Measurements from ENCODE around the gene KRTAP5-1.

KRTAP5-1 gene

DNA sequence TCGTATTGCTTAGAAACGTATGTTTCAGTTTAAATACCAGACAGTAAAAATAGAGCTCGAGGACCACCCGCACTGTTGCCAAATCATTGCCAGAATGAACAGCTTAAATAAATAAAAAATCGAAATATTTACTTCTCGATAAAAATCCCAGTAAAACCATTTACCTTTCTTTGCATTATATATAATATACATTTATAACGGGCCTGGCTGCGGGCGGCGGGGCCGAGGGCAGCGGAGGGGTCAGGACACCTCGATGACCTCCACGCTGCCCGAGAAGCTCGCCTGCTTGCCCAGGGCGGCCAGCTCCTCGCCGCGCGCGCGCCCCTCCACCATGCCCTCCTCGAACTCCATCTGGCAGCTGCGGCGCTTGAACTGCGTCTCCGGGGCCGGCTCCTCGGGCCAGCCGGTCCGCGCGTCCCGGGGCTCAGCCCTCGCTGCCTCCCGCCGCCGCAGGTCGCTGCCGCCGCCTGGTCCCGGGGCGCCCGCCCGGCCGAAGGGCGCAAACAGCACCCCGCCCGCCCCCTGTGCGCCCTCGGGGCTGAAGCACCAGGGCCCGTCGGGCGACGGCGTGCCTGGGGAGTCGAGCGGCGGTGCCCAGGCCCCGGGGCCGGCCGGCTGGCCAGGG is 28.7 kb downstream of the KRTAP5-1 start:
- DNase-seq (ENCODE audit: low spot score), result no peak
- no peak overlapping the region for H3K27ac Mint-ChIP-seq
- H3K27me3 Mint-ChIP-seq (ENCODE audit: low read depth), result no peaks in the 10 kb centered on the region
- no peaks in the 10 kb centered on the region for H3K9me3 Mint-ChIP-seq
- no peak overlapping the region for H3K4me3 Mint-ChIP-seq
- no peaks in the 10 kb centered on the region for H3K4me1 Mint-ChIP-seq (ENCODE audit: low read depth)
- H3K36me3 Mint-ChIP-seq (ENCODE audit: low read depth), result no peaks in the 10 kb centered on the region

DNA sequence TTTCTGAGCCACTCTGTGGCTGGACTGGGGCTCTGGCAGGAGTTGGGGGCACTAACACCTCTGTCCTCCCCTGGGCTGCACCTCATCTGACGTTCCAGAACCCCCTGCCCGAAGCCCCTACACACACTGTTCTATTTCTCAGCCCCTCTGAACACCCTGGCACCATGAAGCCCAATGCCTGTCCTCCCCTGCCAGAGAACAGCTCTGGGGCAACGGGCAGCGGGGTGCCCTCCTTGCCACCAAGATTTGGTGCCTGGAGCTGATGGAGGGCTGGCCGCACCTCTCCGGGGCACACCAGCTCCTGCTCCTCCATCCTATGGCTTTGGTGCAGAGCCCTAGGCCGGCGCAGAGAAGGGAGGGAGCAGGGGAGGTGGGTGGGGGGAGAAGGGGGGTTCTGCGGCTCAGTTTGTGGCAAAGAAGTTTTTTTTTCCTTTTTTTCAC is 29.4 kb downstream of the KRTAP5-1 start:
- no peaks in the 10 kb centered on the region for H3K4me1 Mint-ChIP-seq (ENCODE audit: low read depth)
- H3K9me3 Mint-ChIP-seq, result no peaks in the 10 kb centered on the region
- H3K27ac Mint-ChIP-seq, result no peak overlapping the region
- no peaks in the 10 kb centered on the region for H3K27me3 Mint-ChIP-seq (ENCODE audit: low read depth)
- H3K36me3 Mint-ChIP-seq (ENCODE audit: low read depth), result no peaks in the 10 kb centered on the region
- H3K4me3 Mint-ChIP-seq, result no peak overlapping the region
- no peak for DNase-seq (ENCODE audit: low spot score)

DNA sequence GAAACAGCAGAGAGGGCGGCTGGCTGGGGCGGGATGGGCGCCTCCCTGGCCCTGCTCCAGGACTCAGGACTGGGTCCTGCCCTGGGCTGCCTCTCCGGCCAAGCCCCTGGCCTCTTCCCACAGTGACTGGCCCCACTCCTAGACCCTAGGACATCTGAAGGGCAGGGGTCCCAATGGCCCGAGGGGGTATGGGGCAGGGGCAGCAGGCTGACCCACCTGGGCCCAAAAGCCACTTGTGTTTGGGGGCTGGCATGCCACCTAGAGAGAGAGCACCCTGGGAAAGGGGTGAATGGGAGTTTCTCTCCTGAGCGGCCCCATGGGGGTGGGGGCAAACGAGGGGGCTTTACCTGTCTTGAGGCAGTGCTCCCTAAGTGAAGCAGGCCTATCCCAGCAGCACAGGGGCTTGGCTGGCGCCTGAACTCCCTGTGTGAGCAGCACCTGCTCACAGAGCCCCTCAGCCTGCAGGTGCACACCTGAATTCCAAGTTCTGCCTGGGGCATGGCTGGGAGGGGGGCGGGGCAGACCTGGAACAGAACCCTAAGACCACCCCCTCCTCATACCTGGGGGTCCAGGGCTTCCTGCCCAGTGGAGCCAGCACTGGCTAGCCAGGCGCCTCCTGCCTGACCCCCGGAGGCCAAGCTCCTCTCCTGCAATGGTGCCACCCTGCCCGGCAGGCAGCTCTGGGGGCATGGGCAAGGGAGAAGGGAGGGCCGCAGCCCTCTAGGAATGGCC is 29.9 kb downstream of the KRTAP5-1 start:
- peaks cover 3% of the 10 kb centered on the region for H3K27me3 Mint-ChIP-seq (ENCODE audit: low read depth)
- DNase-seq (ENCODE audit: low spot score), result no peak
- no peaks in the 10 kb centered on the region for H3K9me3 Mint-ChIP-seq
- H3K36me3 Mint-ChIP-seq (ENCODE audit: low read depth), result no peaks in the 10 kb centered on the region
- H3K27ac Mint-ChIP-seq, result no peak overlapping the region
- no peak overlapping the region for H3K4me3 Mint-ChIP-seq
- H3K4me1 Mint-ChIP-seq (ENCODE audit: low read depth), result no peaks in the 10 kb centered on the region

DNA sequence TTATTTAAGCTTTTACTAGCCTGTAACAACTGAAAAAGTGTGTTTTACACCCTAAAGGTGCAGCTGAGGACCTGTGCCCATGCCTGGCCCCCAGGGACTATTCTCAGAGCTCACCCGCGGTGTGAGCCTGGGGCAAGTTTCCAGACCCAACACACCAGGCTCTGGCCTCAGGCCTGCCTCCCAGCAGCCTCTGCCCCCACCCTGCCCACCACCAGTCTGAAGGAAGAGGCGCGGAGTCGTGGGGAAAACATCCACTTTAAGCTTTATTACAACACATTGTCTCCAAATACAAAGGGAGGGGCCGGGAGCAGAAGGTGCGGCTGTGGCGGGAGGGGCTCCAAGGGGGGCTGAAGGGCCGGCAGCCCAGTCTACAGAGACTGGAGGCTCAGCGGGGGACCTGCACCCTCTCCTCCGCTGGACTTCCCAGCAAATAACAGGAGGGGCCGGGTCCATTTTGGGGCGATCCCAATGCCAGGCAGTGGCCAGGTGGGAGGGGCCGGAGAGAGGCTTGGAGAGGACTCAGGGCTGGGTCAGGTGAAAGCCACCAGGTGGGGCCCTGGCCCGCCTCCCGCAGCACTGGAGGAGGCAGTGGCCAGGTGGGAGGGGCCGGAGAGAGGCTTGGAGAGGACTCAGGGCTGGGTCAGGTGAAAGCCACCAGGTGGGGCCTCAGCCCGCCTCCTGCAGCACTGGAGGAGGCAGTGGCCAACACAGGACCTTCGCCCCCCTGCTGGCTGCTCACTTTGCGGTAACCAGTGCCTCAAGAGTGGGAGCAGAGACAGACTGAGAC is 31.1 kb downstream of the KRTAP5-1 start:
- Mint-ChIP-seq H3K4me3 (no peak overlapping the region), H3K27me3 (ENCODE audit: low read depth) (peaks cover 15% of the 10 kb centered on the region), H3K4me1 (ENCODE audit: low read depth) (no peaks in the 10 kb centered on the region), H3K36me3 (ENCODE audit: low read depth) (no peaks in the 10 kb centered on the region), H3K27ac (no peak overlapping the region), H3K9me3 (no peaks in the 10 kb centered on the region)
- no peak for DNase-seq (ENCODE audit: low spot score)

DNA sequence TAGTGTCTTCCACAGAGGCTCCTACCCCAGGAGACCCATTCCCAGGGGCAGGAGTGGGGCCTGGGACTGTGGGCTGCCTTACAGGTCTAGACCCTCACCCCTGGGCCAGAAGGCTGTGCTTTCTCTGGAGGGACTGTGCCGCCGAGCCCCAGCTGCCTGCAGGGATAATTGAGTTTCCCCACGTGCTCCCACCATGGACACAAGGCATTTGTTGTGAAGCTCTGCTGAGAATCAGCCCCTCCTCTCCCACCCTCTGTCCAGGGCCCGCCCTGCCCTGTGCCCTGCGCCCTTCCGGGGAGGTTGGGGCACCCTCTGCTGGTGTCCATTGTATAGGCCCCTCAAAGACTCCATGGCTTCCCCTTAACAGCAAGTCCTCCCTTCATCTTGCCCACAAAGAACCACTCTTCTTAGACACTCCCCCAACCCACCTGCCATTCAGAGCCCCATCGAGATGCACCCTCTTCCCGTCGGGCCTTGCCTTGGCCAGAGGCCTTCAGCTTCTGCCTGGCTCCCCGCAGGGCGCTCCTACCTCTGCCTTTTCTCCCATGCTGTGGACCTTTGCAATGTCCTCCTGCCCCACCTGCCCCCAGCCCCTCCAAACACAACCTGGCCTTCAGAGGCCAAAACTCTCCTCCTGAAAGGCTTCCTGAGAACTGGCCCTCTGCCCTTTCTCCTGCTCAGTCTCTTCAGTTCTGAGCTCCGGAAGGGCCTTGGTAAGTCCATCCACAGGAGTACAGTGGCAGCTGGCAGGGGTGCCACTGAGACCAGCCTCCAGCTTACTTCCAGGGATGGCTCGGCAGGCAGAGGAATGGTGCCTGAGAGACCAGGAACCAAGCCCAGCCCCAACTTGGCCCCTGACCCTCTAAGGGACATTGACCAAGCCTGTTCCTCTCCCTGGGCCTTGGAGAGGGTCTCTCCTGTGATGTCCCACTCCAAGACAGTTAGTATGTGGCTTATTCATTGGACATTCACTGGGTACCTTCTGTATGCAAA is 35.4 kb downstream of the KRTAP5-1 start:
- Mint-ChIP-seq H3K27me3 (ENCODE audit: low read depth) (peaks cover 43% of the 10 kb centered on the region), H3K9me3 (no peaks in the 10 kb centered on the region), H3K4me1 (ENCODE audit: low read depth) (no peaks in the 10 kb centered on the region), H3K36me3 (ENCODE audit: low read depth) (no peaks in the 10 kb centered on the region), H3K27ac (no peak overlapping the region), H3K4me3 (no peak overlapping the region)
- no peak for DNase-seq (ENCODE audit: low spot score)

DNA sequence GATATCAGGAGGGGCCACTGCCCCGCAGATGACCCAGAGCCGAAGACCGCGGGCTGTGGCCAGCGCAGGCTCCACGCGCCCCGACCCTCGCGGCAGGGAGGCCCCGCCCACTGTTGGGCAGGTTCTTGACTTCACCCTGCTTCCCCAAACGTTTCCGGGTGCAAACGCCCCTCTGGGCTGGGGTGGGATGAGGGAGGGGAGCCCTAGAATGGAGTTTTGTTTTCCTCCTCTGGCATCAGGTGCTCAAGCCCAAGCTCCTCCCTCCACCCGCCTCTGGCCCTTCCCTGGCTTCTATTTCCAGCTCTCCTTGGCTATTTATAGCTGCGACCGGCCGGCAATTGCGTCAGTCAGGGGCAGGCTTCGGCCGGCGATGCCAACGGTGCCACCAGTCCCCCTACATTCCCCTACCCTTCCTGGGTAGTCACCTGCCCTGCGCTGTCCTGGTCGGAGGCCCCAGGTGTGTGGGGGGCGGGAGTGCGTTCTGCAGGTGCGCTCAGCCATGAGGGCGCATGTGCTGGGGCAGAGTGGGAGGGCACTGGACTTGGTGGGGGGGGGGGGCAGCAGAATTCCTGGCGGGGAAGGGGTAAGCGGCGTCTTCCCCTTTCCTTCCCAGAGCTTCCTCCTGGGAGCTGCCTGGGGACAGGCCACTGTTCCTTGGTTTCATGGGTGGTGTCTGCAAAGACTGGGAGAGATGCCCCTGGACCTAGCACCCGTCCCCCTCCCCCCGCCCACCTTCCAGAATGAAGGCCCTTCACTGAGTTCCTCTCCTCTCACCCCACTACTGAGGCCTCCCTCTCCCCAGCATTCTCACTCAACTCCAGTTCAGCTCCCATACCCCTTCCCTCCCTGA is 36.6 kb downstream of the KRTAP5-1 start:
- no peak overlapping the region for H3K27ac Mint-ChIP-seq
- no peaks in the 10 kb centered on the region for H3K36me3 Mint-ChIP-seq (ENCODE audit: low read depth)
- peaks cover 45% of the 10 kb centered on the region for H3K27me3 Mint-ChIP-seq (ENCODE audit: low read depth)
- no peak overlapping the region for H3K4me3 Mint-ChIP-seq
- DNase-seq (ENCODE audit: low spot score), result no peak
- no peaks in the 10 kb centered on the region for H3K9me3 Mint-ChIP-seq
- H3K4me1 Mint-ChIP-seq (ENCODE audit: low read depth), result no peaks in the 10 kb centered on the region

DNA sequence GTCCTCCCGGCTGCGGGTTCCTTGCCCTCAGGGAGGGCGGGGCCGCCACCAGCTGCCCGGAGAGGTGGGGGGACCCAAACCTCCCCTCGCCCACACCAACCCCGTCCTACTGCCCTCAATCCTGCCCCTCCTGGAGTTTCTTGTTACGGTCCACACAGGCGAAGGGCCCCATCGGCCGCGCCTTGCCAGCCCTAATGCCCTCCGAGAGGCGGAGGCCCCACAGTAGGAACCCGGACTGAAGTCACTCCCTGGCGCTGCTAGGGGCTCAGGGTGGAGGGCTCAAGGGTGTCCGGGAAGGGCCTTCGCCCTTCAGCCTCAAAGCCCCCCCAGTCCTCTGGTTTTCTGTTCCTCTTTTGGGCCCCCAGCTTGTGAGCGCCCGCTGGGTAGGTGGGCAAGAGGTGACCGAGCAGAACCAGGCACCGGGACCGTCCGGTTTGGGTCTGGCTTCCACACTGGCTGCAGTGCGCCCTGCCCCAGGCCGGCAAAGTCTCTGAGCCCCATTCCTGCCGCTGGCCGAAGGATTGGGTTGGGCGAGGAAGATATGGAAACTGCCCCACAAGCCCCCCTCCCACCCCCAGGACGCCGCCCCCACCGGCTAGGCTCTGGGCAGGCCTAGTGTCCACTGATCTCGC is 37.5 kb downstream of the KRTAP5-1 start:
- Mint-ChIP-seq H3K4me1 (ENCODE audit: low read depth) (no peaks in the 10 kb centered on the region), H3K36me3 (ENCODE audit: low read depth) (no peaks in the 10 kb centered on the region), H3K27ac (no peak overlapping the region), H3K27me3 (ENCODE audit: low read depth) (peaks cover 45% of the 10 kb centered on the region), H3K4me3 (no peak overlapping the region), H3K9me3 (no peaks in the 10 kb centered on the region)
- no peak for DNase-seq (ENCODE audit: low spot score)

DNA sequence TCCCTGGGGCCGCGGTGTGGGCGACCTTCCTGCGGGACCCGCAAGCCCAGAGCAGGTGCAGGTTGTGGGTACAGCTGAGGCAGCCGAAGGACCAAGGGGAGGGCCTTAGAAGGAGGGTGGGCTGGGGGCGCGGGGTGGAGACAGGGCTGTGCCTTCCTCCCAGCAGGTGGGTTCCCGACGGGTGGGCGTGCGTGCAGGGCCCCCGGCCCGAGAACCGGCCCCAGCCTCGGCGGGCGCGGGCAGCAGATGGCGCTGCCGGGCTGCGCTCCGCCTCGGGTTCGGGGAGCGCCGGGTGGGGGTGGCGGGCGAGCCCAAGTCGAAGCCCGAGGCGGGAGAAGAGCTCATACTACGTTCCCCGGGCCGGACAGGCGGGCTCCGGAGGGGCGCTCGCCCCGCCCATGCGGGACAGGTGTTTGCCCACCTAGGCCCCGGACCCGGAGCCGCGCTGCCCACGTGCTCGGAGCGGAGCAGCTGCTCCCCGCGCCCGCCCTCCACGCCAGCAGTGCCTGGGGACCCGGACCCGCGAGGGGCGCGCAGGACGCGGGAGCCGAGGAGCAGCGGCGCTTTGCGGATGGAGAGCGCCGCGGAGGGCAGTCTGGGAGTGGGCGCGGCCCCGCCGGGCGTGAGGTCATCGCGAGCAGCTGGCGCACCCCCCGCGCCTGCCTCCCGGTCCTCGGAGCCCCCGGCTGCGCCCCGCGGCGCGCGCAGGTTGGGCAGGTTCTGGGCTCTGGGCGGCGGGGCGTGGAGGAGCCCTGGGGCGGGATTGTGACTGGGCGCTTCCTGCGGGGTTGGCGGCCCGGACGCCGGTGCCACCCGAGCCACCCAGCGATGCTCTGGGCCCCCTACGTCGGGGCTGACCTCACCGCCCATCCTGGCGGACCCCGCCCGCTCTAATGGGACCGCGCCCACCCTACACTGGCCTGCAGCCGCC is 38.3 kb downstream of the KRTAP5-1 start:
- Mint-ChIP-seq H3K27me3 (ENCODE audit: low read depth) (peaks cover 45% of the 10 kb centered on the region), H3K4me1 (ENCODE audit: low read depth) (no peaks in the 10 kb centered on the region), H3K9me3 (no peaks in the 10 kb centered on the region), H3K36me3 (ENCODE audit: low read depth) (no peaks in the 10 kb centered on the region), H3K4me3 (no peak overlapping the region), H3K27ac (no peak overlapping the region)
- DNase-seq (ENCODE audit: low spot score), result no peak

DNA sequence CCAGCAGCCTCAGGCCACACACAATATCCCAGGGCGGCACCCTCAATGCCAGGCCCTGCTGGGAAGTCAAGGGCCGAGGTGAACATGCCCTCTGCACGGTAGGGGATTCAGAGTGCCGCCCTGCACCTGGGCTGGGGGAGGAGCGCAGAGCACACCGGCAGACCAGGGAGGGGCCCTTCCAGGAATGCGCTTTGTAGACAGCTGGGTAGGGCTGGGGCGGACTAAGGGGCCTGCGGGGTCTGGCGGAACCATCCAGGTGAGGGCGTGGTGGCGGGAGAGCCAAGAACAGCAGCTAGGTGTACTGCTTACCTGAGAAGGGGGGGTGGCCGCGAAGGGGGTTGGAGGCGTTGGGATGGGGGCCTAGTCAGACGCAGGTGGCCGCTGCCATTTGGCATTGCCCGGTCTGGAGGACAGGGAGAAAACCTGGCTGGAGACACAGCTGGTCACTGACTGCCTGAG is 39.0 kb downstream of the KRTAP5-1 start:
- Mint-ChIP-seq H3K9me3 (no peaks in the 10 kb centered on the region), H3K4me1 (ENCODE audit: low read depth) (no peaks in the 10 kb centered on the region), H3K27ac (no peak overlapping the region), H3K36me3 (ENCODE audit: low read depth) (no peaks in the 10 kb centered on the region), H3K4me3 (no peak overlapping the region), H3K27me3 (ENCODE audit: low read depth) (peaks cover 45% of the 10 kb centered on the region)
- no peak for DNase-seq (ENCODE audit: low spot score)

DNA sequence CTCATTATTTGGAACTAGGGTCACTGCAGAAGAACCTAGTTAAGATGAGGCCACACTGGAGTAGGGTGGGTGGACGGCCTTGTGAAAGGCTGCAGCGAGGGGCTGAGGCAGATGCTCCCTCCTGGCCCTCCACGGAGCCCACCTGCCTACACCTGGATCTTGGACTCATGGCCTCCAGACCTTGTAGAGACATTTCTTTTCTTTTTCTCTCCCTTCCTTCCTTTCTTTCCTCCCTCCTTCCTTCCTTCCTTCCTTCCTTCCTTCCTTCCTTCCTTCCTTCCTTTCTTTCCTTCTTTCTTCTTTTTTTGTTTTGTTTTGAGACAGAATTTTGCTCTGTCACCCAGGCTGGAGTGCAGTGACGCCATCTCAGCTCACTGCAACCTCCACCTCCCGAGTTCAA is 39.7 kb downstream of the KRTAP5-1 start:
- Mint-ChIP-seq H3K9me3 (no peaks in the 10 kb centered on the region), H3K36me3 (ENCODE audit: low read depth) (no peaks in the 10 kb centered on the region), H3K27me3 (ENCODE audit: low read depth) (peaks cover 45% of the 10 kb centered on the region), H3K4me3 (no peak overlapping the region), H3K27ac (no peak overlapping the region), H3K4me1 (ENCODE audit: low read depth) (no peaks in the 10 kb centered on the region)
- no peak for DNase-seq (ENCODE audit: low spot score)

DNA sequence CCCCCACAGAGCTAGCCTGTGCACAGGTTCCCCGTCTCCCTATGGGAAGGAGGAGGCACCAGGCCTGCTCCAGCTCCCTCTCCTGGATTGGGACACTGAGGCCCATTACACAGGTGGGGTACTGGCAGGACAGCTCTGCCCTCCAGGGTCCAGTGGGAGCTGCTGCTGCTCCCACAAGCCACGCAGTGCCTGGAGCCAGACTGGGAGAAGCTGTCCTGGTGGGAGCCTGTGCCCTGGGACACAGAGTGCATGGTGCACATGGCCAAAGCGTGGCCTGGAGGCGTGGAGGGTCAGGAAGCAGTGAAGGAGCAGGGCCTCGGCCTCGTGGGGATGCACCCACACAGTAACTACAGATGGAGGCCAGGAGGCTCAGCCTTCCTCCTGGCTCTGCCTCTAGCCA is 40.5 kb downstream of the KRTAP5-1 start:
- H3K27me3 Mint-ChIP-seq (ENCODE audit: low read depth), result peaks cover 39% of the 10 kb centered on the region
- DNase-seq (ENCODE audit: low spot score), result no peak
- no peak overlapping the region for H3K4me3 Mint-ChIP-seq

More for the DNA sequence above, 40.5 kb downstream of the KRTAP5-1 start:
- H3K36me3 Mint-ChIP-seq (ENCODE audit: low read depth), result no peaks in the 10 kb centered on the region
- no peak overlapping the region for H3K27ac Mint-ChIP-seq
- H3K9me3 Mint-ChIP-seq, result no peaks in the 10 kb centered on the region
- no peaks in the 10 kb centered on the region for H3K4me1 Mint-ChIP-seq (ENCODE audit: low read depth)

All from T-helper 2 cell treated with Interferon-gamma antibody and Interleukin-4, amounts not matched to agents 5 μg/mL and 100 μg/mL, for 36 hours (primary cell).